A172 (cell line): ENCODE results near the gene SMOC1. TPM values are rescaled to one million over a fixed set of nuclear protein-coding genes. Genes with fewer than 3 reads are reported as not detected.

ENCODE experiments used
- total RNA-seq: library from RNA; depleted of rRNA; stranded (reverse); fragments of >200 nt; shearing (Covaris generic); gene quantifications from 2 replicates; pipeline ENCODE4 v1.2.3, GENCODE V29; 2014; rRNA removed

The SMOC1 gene
- total RNA-seq, 1 experiment from 2014 or later, result not detected

Other genes starting within 250 kb of the SMOC1 start
- 108 and 142 TPM in 2 replicates for gene SRSF5, start 112.3 kb upstream of the SMOC1 start, total RNA-seq
- gene SLC10A1, start 82.2 kb upstream of the SMOC1 start, total RNA-seq, result 0.03 TPM in 1 of 2 replicates, not detected in the other